SK-N-SH treated with all-trans-retinoic acid at 6 μM for 48 hours (cell line): Measurements from ENCODE around the gene TWF2.

Experiments
- ATAC-seq: fragments of 200-7000 bp; cut with Tn5 transposase; 3 replicates; pipeline ENCODE4 v1.9.1; 2020; ENCODE audit warnings: mild to moderate bottlenecking, moderate library complexity
- ARNTL ChIP-seq: fragments of 450-650 bp; formaldehyde crosslinking; IDR thresholded peaks from 2 replicates; pipeline ENCODE4 v1.5.0; 2020; ENCODE audit warnings: low read depth, mild to moderate bottlenecking, moderate library complexity, borderline replicate concordance
- BACH2 ChIP-seq: fragments of 250-450 bp; sonication (Bioruptor Pico); IDR thresholded peaks from 2 replicates; pipeline ENCODE4 v1.9.0; 2021; ENCODE audit warnings: mild to moderate bottlenecking, borderline replicate concordance
- CSDC2 ChIP-seq: fragments of 250-450 bp; sonication (Bioruptor Pico); IDR thresholded peaks from 2 replicates; pipeline ENCODE4 v1.5.0; 2020; ENCODE audit warnings: mild to moderate bottlenecking, moderate library complexity
- GLIS3 ChIP-seq: fragments of 250-450 bp; sonication (Bioruptor Pico); IDR thresholded peaks from 2 replicates; pipeline ENCODE4 v1.5.0; 2020; ENCODE audit warnings: mild to moderate bottlenecking, moderate library complexity
- ISL1 ChIP-seq: fragments of 250-450 bp; sonication (Bioruptor Pico); IDR thresholded peaks from 2 replicates; pipeline ENCODE4 v2.1.2; 2022; ENCODE audit warnings: mild to moderate bottlenecking, moderate library complexity
- OSR1 ChIP-seq: fragments of 250-450 bp; sonication (Bioruptor Pico); IDR thresholded peaks from 2 replicates; pipeline ENCODE4 v1.8.0; 2022; ENCODE audit warnings: moderate library complexity, mild to moderate bottlenecking, inconsistent platforms
- POU6F1 ChIP-seq: fragments of 250-450 bp; sonication (Bioruptor Pico); IDR thresholded peaks from 2 replicates; pipeline ENCODE4 v1.8.0; 2021; ENCODE audit warnings: low read depth, mild to moderate bottlenecking, moderate library complexity, borderline replicate concordance
- PPARA ChIP-seq: fragments of 250-450 bp; sonication (Bioruptor Pico); IDR thresholded peaks from 2 replicates; pipeline ENCODE4 v1.5.0; 2020; ENCODE audit warnings: mild to moderate bottlenecking, borderline replicate concordance
- RARB ChIP-seq: fragments of 250-450 bp; sonication (Bioruptor Pico); IDR thresholded peaks from 2 replicates; pipeline ENCODE4 v1.8.0; 2021; ENCODE audit warnings: mild to moderate bottlenecking, moderate library complexity
- SNAI2 ChIP-seq: fragments of 250-450 bp; sonication (Bioruptor Pico); IDR thresholded peaks from 2 replicates; pipeline ENCODE4 v1.5.0; 2020; ENCODE audit warnings: mild to moderate bottlenecking, moderate library complexity
- TOX ChIP-seq: fragments of 250-450 bp; sonication (Bioruptor Pico); IDR thresholded peaks from 2 replicates; pipeline ENCODE4 v1.8.0; 2021; ENCODE audit warnings: mild to moderate bottlenecking, moderate library complexity, borderline replicate concordance
- ZC3H10 ChIP-seq: fragments of 250-450 bp; sonication (Bioruptor Pico); IDR thresholded peaks from 2 replicates; pipeline ENCODE4 v1.5.1; 2021; ENCODE audit warnings: mild to moderate bottlenecking, moderate library complexity
- ZFP30 ChIP-seq: fragments of 450-650 bp; formaldehyde crosslinking; IDR thresholded peaks from 2 replicates; pipeline ENCODE4 v1.5.0; 2022; ENCODE audit warnings: mild to moderate bottlenecking, moderate library complexity
- ZNF565 ChIP-seq: fragments of 450-650 bp; formaldehyde crosslinking; conservative IDR thresholded peaks from 2 replicates; pipeline ENCODE4 v1.5.0; 2020; ENCODE audit warnings: low read depth, mild to moderate bottlenecking, moderate library complexity
- ZNF70 ChIP-seq: fragments of 450-650 bp; formaldehyde crosslinking; IDR thresholded peaks from 2 replicates; pipeline ENCODE4 v1.5.0; 2020; ENCODE audit warnings: mild to moderate bottlenecking, moderate library complexity
- ZNF8 ChIP-seq: fragments of 450-650 bp; formaldehyde crosslinking; IDR thresholded peaks from 2 replicates; pipeline ENCODE4 v1.5.0; 2020; ENCODE audit warnings: mild to moderate bottlenecking, moderate library complexity
- TF ChIP-seq, protein P1 (sequence below): fragments of 250-450 bp; sonication (Bioruptor Pico); IDR thresholded peaks from 2 replicates; pipeline ENCODE4 v1.5.0; 2020; ENCODE audit warnings: mild to moderate bottlenecking, moderate library complexity
- TF ChIP-seq, protein P2 (sequence below): fragments of 250-450 bp; sonication (Bioruptor Pico); IDR thresholded peaks from 2 replicates; pipeline ENCODE4 v1.5.1; 2020; ENCODE audit warnings: low read depth, mild to moderate bottlenecking, moderate library complexity
- TF ChIP-seq, protein P3 (sequence below): fragments of 250-450 bp; sonication (Bioruptor Pico); IDR thresholded peaks from 2 replicates; pipeline ENCODE4 v1.5.1; 2021; ENCODE audit warnings: mild to moderate bottlenecking, moderate library complexity

Gene TWF2

GRCh38 chr3:52186729-52187128 is 52.2 kb downstream of the TWF2 start (continued):
- TF ChIP-seq, protein P1, sequence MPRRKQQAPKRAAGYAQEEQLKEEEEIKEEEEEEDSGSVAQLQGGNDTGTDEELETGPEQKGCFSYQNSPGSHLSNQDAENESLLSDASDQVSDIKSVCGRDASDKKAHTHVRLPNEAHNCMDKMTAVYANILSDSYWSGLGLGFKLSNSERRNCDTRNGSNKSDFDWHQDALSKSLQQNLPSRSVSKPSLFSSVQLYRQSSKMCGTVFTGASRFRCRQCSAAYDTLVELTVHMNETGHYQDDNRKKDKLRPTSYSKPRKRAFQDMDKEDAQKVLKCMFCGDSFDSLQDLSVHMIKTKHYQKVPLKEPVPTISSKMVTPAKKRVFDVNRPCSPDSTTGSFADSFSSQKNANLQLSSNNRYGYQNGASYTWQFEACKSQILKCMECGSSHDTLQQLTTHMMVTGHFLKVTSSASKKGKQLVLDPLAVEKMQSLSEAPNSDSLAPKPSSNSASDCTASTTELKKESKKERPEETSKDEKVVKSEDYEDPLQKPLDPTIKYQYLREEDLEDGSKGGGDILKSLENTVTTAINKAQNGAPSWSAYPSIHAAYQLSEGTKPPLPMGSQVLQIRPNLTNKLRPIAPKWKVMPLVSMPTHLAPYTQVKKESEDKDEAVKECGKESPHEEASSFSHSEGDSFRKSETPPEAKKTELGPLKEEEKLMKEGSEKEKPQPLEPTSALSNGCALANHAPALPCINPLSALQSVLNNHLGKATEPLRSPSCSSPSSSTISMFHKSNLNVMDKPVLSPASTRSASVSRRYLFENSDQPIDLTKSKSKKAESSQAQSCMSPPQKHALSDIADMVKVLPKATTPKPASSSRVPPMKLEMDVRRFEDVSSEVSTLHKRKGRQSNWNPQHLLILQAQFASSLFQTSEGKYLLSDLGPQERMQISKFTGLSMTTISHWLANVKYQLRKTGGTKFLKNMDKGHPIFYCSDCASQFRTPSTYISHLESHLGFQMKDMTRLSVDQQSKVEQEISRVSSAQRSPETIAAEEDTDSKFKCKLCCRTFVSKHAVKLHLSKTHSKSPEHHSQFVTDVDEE: no peak
- TF ChIP-seq, all 23 proteins: peak for 0

- TF ChIP-seq ARNTL (no peak), RARB (CRISPR knock-in tag) (no peak), ZNF8 (CRISPR knock-in tag) (no peak), CSDC2 (CRISPR knock-in tag) (no peak), GLIS3 (CRISPR knock-in tag) (no peak), ZC3H10 (CRISPR knock-in tag) (no peak), ZNF70 (no peak), ZFP30 (no peak), TOX (CRISPR knock-in tag) (no peak), BACH2 (no peak), ZNF565 (CRISPR knock-in tag) (no peak), POU6F1 (CRISPR knock-in tag) (no peak), OSR1 (CRISPR knock-in tag) (no peak), ISL1 (CRISPR knock-in tag) (no peak)
- TF ChIP-seq, protein P2, sequence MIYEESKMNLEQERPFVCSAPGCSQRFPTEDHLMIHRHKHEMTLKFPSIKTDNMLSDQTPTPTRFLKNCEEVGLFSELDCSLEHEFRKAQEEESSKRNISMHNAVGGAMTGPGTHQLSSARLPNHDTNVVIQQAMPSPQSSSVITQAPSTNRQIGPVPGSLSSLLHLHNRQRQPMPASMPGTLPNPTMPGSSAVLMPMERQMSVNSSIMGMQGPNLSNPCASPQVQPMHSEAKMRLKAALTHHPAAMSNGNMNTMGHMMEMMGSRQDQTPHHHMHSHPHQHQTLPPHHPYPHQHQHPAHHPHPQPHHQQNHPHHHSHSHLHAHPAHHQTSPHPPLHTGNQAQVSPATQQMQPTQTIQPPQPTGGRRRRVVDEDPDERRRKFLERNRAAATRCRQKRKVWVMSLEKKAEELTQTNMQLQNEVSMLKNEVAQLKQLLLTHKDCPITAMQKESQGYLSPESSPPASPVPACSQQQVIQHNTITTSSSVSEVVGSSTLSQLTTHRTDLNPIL (CRISPR knock-in tag): no peak
- TF ChIP-seq, protein P3, sequence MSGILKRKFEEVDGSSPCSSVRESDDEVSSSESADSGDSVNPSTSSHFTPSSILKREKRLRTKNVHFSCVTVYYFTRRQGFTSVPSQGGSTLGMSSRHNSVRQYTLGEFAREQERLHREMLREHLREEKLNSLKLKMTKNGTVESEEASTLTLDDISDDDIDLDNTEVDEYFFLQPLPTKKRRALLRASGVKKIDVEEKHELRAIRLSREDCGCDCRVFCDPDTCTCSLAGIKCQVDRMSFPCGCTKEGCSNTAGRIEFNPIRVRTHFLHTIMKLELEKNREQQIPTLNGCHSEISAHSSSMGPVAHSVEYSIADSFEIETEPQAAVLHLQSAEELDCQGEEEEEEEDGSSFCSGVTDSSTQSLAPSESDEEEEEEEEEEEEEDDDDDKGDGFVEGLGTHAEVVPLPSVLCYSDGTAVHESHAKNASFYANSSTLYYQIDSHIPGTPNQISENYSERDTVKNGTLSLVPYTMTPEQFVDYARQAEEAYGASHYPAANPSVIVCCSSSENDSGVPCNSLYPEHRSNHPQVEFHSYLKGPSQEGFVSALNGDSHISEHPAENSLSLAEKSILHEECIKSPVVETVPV: no peak
- TF ChIP-seq, all 23 proteins: peak for 0
- ATAC-seq: no peak
Observed at GRCh38 chr3:52185837-52186236, 53.1 kb downstream of the TWF2 start.

- ATAC-seq: no peak
- TF ChIP-seq ISL1 (CRISPR knock-in tag): no peak
- no peak for TF ChIP-seq BACH2
- no peak for TF ChIP-seq GLIS3 (CRISPR knock-in tag)
- no peak for TF ChIP-seq RARB (CRISPR knock-in tag)
- TF ChIP-seq, protein P1: no peak
Observed at GRCh38 chr3:52185311-52185710, 53.6 kb downstream of the TWF2 start.

GRCh38 chr3:52184690-52185089 is 54.3 kb downstream of the TWF2 start:
- no peak for ATAC-seq
- TF ChIP-seq ZNF565 (CRISPR knock-in tag) (no peak), ZFP30 (no peak), OSR1 (CRISPR knock-in tag) (no peak), PPARA (CRISPR knock-in tag) (no peak), ISL1 (CRISPR knock-in tag) (no peak), GLIS3 (CRISPR knock-in tag) (no peak), SNAI2 (no peak), ZNF8 (CRISPR knock-in tag) (no peak), CSDC2 (CRISPR knock-in tag) (no peak)
- TF ChIP-seq, protein P2 (CRISPR knock-in tag): no peak
- TF ChIP-seq, protein P1: no peak
- TF ChIP-seq, protein P3: no peak
